Left renal cortex interstitium (tissue), 4 donors: Measurements from ENCODE around the gene MLANA. TPM values are rescaled to one million over a fixed set of nuclear protein-coding genes. Genes with fewer than 3 reads are reported as not detected.

Experiments
- DNase-seq, 4 donors: peaks; one replicate each; pipeline ENCODE4 v3.0.0-alpha.2; 2013; ENCODE audit warnings: low read depth in 4 of 4, low spot score in 2 of 4, missing footprints in 1 of 4
- polyA plus RNA-seq, 4 donors: library from polyadenylated mRNA; unstranded; fragments of 120-200 nt; gene quantifications; one replicate each; pipeline ENCODE4 v1.2.1, GENCODE V29; 2013; ENCODE audit not compliant: insufficient read length in 4 of 4

MLANA gene
- polyA plus RNA-seq, 4 donors, result 0.64 to 1.8 (median 1.1) TPM

- no peak for DNase-seq
Measured at GRCh38 chr9:5953743-5954707, 63.3 kb downstream of the MLANA start.

GRCh38 chr9:5957166-5957565 is 66.5 kb downstream of the MLANA start:
- DNase-seq, result no peak

GRCh38 chr9:5958273-5958672 is 67.6 kb downstream of the MLANA start:
- no peak for DNase-seq

Other genes starting within 250 kb of the MLANA start
- 10 to 100 TPM; 45.5 to 59.1 (median 50.6) TPM for gene ERMP1, start 57.8 kb upstream of the MLANA start, polyA plus RNA-seq
- 10 to 100 TPM; 26.0 to 36.3 (median 32.3) TPM for gene RANBP6, start 124.7 kb downstream of the MLANA start, polyA plus RNA-seq